Neural cell (in vitro differentiated cells): ENCODE data around the gene SPINT1. TPM values are rescaled to one million over a fixed set of nuclear protein-coding genes. Genes with fewer than 3 reads are reported as not detected.

Source experiments
- H2AFZ ChIP-seq: fragments of 200-600, 300-800 bp; sonication (generic), shearing (Covaris generic); 2 replicates; pipeline ENCODE4 v1.6.0; 2014; ENCODE audit warnings: low read depth, mild to moderate bottlenecking, antibody characterized with exemption, low read length, moderate library complexity
- H3F3A ChIP-seq: fragments of 200-600 bp; shearing (Covaris generic); 2 replicates; pipeline ENCODE4 v1.6.1; 2016; ENCODE audit warnings: mild to moderate bottlenecking, moderate library complexity, mixed read lengths, antibody characterized with exemption, low read length; ENCODE audit not compliant: insufficient read depth, poor library complexity, severe bottlenecking
- H3K27ac ChIP-seq: fragments of 200-600, 300-800 bp; sonication (generic), shearing (Covaris generic); 2 replicates; pipeline ENCODE4 v1.5.1; 2014; ENCODE audit warnings: mild to moderate bottlenecking, low read length, moderate library complexity
- H3K27me3 ChIP-seq: fragments of 300-800, 200-600 bp; sonication (generic), shearing (Covaris generic); 2 replicates; pipeline ENCODE4 v1.6.0; 2014; ENCODE audit warnings: mild to moderate bottlenecking, low read depth, low read length, moderate library complexity; ENCODE audit not compliant: insufficient read depth
- H3K36me3 ChIP-seq: fragments of 300-800, 200-600 bp; sonication (generic), shearing (Covaris generic); 2 replicates; pipeline ENCODE4 v1.5.1; 2014; ENCODE audit warnings: mild to moderate bottlenecking, antibody characterized with exemption, low read length, moderate library complexity; ENCODE audit not compliant: insufficient read depth
- H3K4me2 ChIP-seq: fragments of 300-800, 200-600 bp; sonication (generic), shearing (Covaris generic); 2 replicates; pipeline ENCODE4 v1.6.0; 2014; ENCODE audit warnings: mild to moderate bottlenecking, low read length
- H3K4me3 ChIP-seq: fragments of 300-800, 200-600 bp; sonication (generic), shearing (Covaris generic); 2 replicates; pipeline ENCODE4 v1.5.1; 2014; ENCODE audit warnings: mild to moderate bottlenecking, low read length, moderate library complexity
- H3K79me2 ChIP-seq: fragments of 200-600 bp; shearing (Covaris generic); replicated peaks from 2 replicates; pipeline ENCODE4 v1.6.0; 2014; ENCODE audit warnings: mild to moderate bottlenecking, low read length, moderate library complexity; ENCODE audit not compliant: insufficient read depth
- H3K9ac ChIP-seq: fragments of 300-800, 200-600 bp; sonication (generic), shearing (Covaris generic); 2 replicates; pipeline ENCODE4 v1.6.1; 2016; ENCODE audit warnings: mild to moderate bottlenecking, low read length, mixed read lengths
- H3K9me2 ChIP-seq: fragments of 200-600 bp; shearing (Covaris generic); 2 replicates; pipeline ENCODE4 v1.6.1; 2016; ENCODE audit warnings: mild to moderate bottlenecking, low read length, mixed read lengths; ENCODE audit not compliant: insufficient read depth
- H3K9me3 ChIP-seq: fragments of 200-600, 300-800 bp; sonication (generic), shearing (Covaris generic); 2 replicates; pipeline ENCODE4 v1.6.1; 2016; ENCODE audit warnings: mild to moderate bottlenecking, mixed run types, low read length, moderate library complexity, mixed read lengths
- H4K20me1 ChIP-seq: fragments of 200-600 bp; shearing (Covaris generic); 2 replicates; pipeline ENCODE4 v1.6.1; 2016; ENCODE audit warnings: mild to moderate bottlenecking, mixed run types; ENCODE audit not compliant: insufficient read depth
- EP300 ChIP-seq: fragments of 450-650 bp; conservative IDR thresholded peaks from 2 replicates; pipeline ENCODE4 v1.6.1; 2014; ENCODE audit warnings: antibody characterized with exemption, mild to moderate bottlenecking, moderate library complexity; ENCODE audit not compliant: poor library complexity, severe bottlenecking
- EZH2 ChIP-seq: fragments of 200-600, 300-800 bp; shearing (Covaris generic), sonication (generic); IDR thresholded peaks from 2 replicates; pipeline ENCODE4 v1.6.1; 2014; ENCODE audit warnings: antibody characterized with exemption, low read length, borderline replicate concordance, mild to moderate bottlenecking; ENCODE audit not compliant: insufficient read depth, poor library complexity, severe bottlenecking
- MXI1 ChIP-seq: fragments of 450-650 bp; conservative IDR thresholded peaks from 2 replicates; pipeline ENCODE4 v1.6.1; 2014; ENCODE audit warnings: antibody characterized with exemption, mild to moderate bottlenecking; ENCODE audit not compliant: poor library complexity, severe bottlenecking
- POLR2AphosphoS5 ChIP-seq: IDR thresholded peaks from 2 replicates; pipeline ENCODE4 v1.6.1; 2012
- RAD21 ChIP-seq: fragments of 450-650 bp; conservative IDR thresholded peaks from 2 replicates; pipeline ENCODE4 v1.6.1; 2014; ENCODE audit warnings: antibody characterized with exemption, mild to moderate bottlenecking, moderate library complexity
- SMC3 ChIP-seq: fragments of 450-650 bp; conservative IDR thresholded peaks from 2 replicates; pipeline ENCODE4 v1.6.1; 2014; ENCODE audit warnings: antibody characterized with exemption, mild to moderate bottlenecking, moderate library complexity; ENCODE audit not compliant: poor library complexity
- TAF1 ChIP-seq: IDR thresholded peaks from 2 replicates; pipeline ENCODE4 v1.6.1; 2012; ENCODE audit warnings: low read depth
- polyA plus RNA-seq: library from polyadenylated mRNA; depleted of rRNA; stranded (reverse); fragments of >200 nt; gene quantifications from 2 replicates; pipeline ENCODE4 v1.2.3, GENCODE V29; 2014
- TF ChIP-seq, protein P1 (sequence below): fragments of 450-650 bp; IDR thresholded peaks from 2 replicates; pipeline ENCODE4 v1.5.1; 2014; ENCODE audit warnings: antibody characterized with exemption, mild to moderate bottlenecking, moderate library complexity; ENCODE audit not compliant: poor library complexity, severe bottlenecking
- TF ChIP-seq, protein P2 (sequence below): IDR thresholded peaks from 2 replicates; pipeline ENCODE4 v1.6.1; 2012; ENCODE audit warnings: borderline replicate concordance

SPINT1 gene
- polyA plus RNA-seq, 1 donor from 2014 or later: 0.68 TPM

DNA sequence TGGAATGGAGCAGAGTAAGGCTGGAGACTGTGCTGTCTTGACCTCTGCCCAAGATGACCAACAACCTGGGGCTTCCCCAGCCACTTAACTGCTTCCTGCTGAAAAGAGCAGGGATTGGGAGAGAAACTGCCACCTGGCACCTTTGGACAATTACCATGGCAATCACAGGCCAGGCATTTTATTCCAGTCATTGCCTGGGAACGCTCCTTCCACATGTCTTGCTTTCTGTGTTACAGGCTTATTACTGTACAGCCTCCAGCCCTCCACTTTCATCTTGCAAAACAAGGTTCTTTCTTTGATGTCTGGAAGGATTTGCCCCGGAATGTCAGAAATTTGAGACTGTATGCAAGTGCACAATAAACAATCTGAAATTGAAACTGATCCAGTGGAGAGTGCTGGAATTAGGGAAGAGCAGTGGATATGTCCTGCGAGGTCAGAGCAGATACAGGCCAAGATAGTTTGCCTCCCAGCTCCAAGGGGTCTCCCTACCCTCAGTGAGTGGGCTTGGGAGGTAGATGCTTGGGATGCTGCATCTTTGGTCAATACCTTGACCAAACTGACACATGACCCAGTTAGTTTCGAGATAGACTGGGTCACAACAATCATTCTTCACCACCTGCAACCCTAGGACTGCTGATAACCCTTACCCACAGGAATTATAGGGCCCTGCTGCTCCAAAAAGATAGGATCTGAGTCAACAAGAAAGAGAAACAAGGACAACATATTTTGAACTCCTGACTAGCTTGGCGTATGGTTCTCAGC is 18.0 kb upstream of the SPINT1 start:
- H3K9ac ChIP-seq: no peak overlapping the region
- H3K27ac ChIP-seq: no peak overlapping the region
- H3F3A ChIP-seq: no peaks in the 10 kb centered on the region
- H3K4me3 ChIP-seq: no peak overlapping the region
- no peaks in the 10 kb centered on the region for H3K9me3 ChIP-seq
- no peak overlapping the region for H3K4me2 ChIP-seq
- no peaks in the 10 kb centered on the region for H3K36me3 ChIP-seq
- no peaks in the 10 kb centered on the region for H3K79me2 ChIP-seq
- H4K20me1 ChIP-seq: no peaks in the 10 kb centered on the region
- no peaks in the 10 kb centered on the region for H3K27me3 ChIP-seq
- no peaks in the 10 kb centered on the region for H3K9me2 ChIP-seq
- TF ChIP-seq TAF1 (no peak), RAD21 (no peak), MXI1 (no peak), POLR2AphosphoS5 (no peak), EZH2 (no peak)
- TF ChIP-seq, protein P1, sequence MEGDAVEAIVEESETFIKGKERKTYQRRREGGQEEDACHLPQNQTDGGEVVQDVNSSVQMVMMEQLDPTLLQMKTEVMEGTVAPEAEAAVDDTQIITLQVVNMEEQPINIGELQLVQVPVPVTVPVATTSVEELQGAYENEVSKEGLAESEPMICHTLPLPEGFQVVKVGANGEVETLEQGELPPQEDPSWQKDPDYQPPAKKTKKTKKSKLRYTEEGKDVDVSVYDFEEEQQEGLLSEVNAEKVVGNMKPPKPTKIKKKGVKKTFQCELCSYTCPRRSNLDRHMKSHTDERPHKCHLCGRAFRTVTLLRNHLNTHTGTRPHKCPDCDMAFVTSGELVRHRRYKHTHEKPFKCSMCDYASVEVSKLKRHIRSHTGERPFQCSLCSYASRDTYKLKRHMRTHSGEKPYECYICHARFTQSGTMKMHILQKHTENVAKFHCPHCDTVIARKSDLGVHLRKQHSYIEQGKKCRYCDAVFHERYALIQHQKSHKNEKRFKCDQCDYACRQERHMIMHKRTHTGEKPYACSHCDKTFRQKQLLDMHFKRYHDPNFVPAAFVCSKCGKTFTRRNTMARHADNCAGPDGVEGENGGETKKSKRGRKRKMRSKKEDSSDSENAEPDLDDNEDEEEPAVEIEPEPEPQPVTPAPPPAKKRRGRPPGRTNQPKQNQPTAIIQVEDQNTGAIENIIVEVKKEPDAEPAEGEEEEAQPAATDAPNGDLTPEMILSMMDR: no peak
- H2AFZ ChIP-seq: no peak overlapping the region

DNA sequence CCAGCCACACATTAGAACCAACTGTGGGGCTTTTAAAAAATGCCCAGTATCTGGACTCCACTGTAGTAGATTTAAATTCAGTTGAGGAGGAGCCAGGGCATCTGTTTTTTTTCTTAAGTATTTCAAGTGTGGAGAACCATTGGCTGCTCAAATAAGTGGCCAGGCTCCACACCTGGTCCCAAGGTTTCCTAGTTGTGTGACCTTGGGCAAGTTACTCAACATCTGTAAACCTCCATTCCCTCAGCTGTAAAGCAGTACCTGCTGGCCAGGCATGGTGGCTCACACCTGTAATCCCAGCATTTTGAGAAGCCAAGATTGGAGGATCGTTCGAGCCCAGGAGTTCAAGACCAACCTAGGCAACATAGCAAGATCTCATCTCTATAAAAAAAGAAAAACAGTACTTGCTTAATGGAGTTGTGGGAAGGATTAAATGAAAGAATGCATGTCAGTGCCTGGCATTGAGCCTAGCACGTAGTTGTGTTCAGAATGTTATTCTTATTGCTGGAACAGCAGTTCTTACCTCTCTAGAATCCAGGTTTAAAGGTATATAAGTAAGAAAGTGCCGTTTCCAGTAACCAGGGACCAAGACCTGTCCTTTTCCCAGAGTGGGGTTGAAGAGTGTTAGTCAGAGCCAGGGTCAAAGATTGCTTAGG is 17.3 kb upstream of the SPINT1 start:
- TF ChIP-seq, protein P2, sequence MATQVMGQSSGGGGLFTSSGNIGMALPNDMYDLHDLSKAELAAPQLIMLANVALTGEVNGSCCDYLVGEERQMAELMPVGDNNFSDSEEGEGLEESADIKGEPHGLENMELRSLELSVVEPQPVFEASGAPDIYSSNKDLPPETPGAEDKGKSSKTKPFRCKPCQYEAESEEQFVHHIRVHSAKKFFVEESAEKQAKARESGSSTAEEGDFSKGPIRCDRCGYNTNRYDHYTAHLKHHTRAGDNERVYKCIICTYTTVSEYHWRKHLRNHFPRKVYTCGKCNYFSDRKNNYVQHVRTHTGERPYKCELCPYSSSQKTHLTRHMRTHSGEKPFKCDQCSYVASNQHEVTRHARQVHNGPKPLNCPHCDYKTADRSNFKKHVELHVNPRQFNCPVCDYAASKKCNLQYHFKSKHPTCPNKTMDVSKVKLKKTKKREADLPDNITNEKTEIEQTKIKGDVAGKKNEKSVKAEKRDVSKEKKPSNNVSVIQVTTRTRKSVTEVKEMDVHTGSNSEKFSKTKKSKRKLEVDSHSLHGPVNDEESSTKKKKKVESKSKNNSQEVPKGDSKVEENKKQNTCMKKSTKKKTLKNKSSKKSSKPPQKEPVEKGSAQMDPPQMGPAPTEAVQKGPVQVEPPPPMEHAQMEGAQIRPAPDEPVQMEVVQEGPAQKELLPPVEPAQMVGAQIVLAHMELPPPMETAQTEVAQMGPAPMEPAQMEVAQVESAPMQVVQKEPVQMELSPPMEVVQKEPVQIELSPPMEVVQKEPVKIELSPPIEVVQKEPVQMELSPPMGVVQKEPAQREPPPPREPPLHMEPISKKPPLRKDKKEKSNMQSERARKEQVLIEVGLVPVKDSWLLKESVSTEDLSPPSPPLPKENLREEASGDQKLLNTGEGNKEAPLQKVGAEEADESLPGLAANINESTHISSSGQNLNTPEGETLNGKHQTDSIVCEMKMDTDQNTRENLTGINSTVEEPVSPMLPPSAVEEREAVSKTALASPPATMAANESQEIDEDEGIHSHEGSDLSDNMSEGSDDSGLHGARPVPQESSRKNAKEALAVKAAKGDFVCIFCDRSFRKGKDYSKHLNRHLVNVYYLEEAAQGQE: no peak
- TF ChIP-seq TAF1 (no peak), POLR2AphosphoS5 (no peak), MXI1 (no peak), RAD21 (no peak), SMC3 (no peak), EP300 (no peak), EZH2 (no peak)
- TF ChIP-seq, protein P1: no peak
- no peak overlapping the region for H3K27ac ChIP-seq
- no peaks in the 10 kb centered on the region for H3K79me2 ChIP-seq
- no peaks in the 10 kb centered on the region for H3K36me3 ChIP-seq
- H4K20me1 ChIP-seq: no peaks in the 10 kb centered on the region
- H3K4me2 ChIP-seq: no peak overlapping the region
- H3K9me3 ChIP-seq: no peaks in the 10 kb centered on the region
- H3K9ac ChIP-seq: no peak overlapping the region
- H3K27me3 ChIP-seq: no peaks in the 10 kb centered on the region
- H3F3A ChIP-seq: no peaks in the 10 kb centered on the region
- no peak overlapping the region for H3K4me3 ChIP-seq
- H2AFZ ChIP-seq: no peak overlapping the region
- H3K9me2 ChIP-seq: no peaks in the 10 kb centered on the region
